Esophagus squamous epithelium (tissue), 5 donors: ENCODE data around the gene CTNND2. TPM values are rescaled to one million over a fixed set of nuclear protein-coding genes. Genes with fewer than 3 reads are reported as not detected.

Experiments
- DNase-seq: peaks from one replicate; lab custom pipeline; 2025; lab: John Stamatoyannopoulos, UW
- H3K27ac ChIP-seq, 4 donors: fragments of 200-600 bp; sonication (generic); one replicate each; pipeline ENCODE4 v1.5.1; 2016 to 2019; ENCODE audit warnings: mild to moderate bottlenecking in 1 of 4
- H3K27me3 ChIP-seq, 4 donors: fragments of 200-600 bp; sonication (generic); 1 replicate in 3 of 4; 2 replicates in 1 of 4; pipeline versions ENCODE4 v1.5.1 to v1.6.0; 2017 to 2021; ENCODE audit warnings: antibody characterized with exemption in 1 of 4
- H3K36me3 ChIP-seq, 3 donors: fragments of 200-600 bp; sonication (generic); one replicate each; pipeline ENCODE4 v1.5.1; 2016 to 2019
- H3K4me1 ChIP-seq, 3 donors: fragments of 200-600 bp; sonication (generic); one replicate each; pipeline ENCODE4 v1.5.1; 2017 to 2019
- H3K4me3 ChIP-seq, 4 donors: fragments of 200-600 bp; sonication (generic); 1 replicate in 3 of 4; 2 replicates in 1 of 4; pipeline ENCODE4 v1.5.1; 2016 to 2019; ENCODE audit warnings: mild to moderate bottlenecking in 2 of 4, moderate library complexity in 1 of 4
- H3K9me3 ChIP-seq, 3 donors: fragments of 200-600 bp; sonication (generic); one replicate each; pipeline ENCODE4 v1.5.1; 2016 to 2019
- POLR2A ChIP-seq, 4 donors: fragments of 450-650 bp; IDR thresholded peaks; one replicate each; pipeline ENCODE4 v1.6.1; 2017; ENCODE audit warnings: antibody characterized with exemption in 4 of 4, mild to moderate bottlenecking in 4 of 4, moderate library complexity in 3 of 4
- WGBS, 2 donors: methylation state at CpG; one replicate each; pipeline ENCODE4 v1.1.5; 2018; 5-methylcytosine and 5-hydroxymethylcytosine counted together
- intact Hi-C: fragments of 100-400 bp; cut with DNase I; formaldehyde crosslinking; loops from one replicate; pipeline ENCODE4 v1.15.0; 2022
- total RNA-seq, 4 donors: library from RNA; depleted of rRNA; stranded (reverse); fragments of >200 nt; gene quantifications; one replicate each; pipeline ENCODE4 v1.1.0, GENCODE V29; 2016
- TF ChIP-seq, protein P1 (sequence below), 6 experiments: fragments of 450-650 bp in 4 of 6; fragments of 200-600 bp in 2 of 6; sonication (generic) in 2 of 6; IDR thresholded peaks; one replicate each; pipeline ENCODE4 v1.5.1; 2016 to 2019; ENCODE audit warnings: antibody characterized with exemption in 6 of 6, mild to moderate bottlenecking in 4 of 6, moderate library complexity in 4 of 6
- donor health status: DM: yes; HTN: yes; CAD: no.

CTNND2 gene
- total RNA-seq, 4 donors from 2014 or later = 0.38 to 0.50 TPM; not detected in 2

DNA sequence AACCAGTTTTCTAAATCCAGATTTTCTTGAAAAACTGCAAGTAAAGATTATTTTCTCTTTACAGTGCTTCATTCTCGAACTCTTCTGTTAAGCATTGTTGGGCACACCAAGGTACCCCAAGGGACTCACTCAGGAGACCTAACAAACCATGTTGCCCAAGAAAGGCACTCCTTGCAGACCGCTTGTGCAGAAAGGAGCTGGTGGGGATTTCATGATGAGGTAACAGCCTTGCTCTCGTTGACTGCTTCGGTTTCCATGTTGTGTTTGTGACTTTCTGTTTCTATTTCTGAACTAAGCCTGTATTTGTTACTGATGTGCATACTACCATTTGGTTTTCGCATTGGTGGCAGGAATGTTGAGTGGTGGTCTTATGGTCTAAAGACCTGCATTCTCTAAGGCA, 876.6 kb downstream of the CTNND2 start:
- DNase-seq = no peak
- Histone ChIP-seq H3K9me3 (peaks cover 0 to 7% (median 0%) of the 10 kb centered on the region in 3 donors), H3K4me1 (no peaks in the 10 kb centered on the region), H3K36me3 (no peaks in the 10 kb centered on the region), H3K4me3 (no peak overlapping the region), H3K27ac (no peak overlapping the region), H3K27me3 (no peaks in the 10 kb centered on the region)
- intact Hi-C loops = no loop called here
- no peak for TF ChIP-seq POLR2A (IDR thresholded peaks at IDR 0.05)
- TF ChIP-seq, protein P1, sequence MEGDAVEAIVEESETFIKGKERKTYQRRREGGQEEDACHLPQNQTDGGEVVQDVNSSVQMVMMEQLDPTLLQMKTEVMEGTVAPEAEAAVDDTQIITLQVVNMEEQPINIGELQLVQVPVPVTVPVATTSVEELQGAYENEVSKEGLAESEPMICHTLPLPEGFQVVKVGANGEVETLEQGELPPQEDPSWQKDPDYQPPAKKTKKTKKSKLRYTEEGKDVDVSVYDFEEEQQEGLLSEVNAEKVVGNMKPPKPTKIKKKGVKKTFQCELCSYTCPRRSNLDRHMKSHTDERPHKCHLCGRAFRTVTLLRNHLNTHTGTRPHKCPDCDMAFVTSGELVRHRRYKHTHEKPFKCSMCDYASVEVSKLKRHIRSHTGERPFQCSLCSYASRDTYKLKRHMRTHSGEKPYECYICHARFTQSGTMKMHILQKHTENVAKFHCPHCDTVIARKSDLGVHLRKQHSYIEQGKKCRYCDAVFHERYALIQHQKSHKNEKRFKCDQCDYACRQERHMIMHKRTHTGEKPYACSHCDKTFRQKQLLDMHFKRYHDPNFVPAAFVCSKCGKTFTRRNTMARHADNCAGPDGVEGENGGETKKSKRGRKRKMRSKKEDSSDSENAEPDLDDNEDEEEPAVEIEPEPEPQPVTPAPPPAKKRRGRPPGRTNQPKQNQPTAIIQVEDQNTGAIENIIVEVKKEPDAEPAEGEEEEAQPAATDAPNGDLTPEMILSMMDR (IDR thresholded peaks at IDR 0.05) = no peak
- 70 to 90% methylated on average over 4 to 5 of the region's 5 CpGs for WGBS, 2 donors

DNA sequence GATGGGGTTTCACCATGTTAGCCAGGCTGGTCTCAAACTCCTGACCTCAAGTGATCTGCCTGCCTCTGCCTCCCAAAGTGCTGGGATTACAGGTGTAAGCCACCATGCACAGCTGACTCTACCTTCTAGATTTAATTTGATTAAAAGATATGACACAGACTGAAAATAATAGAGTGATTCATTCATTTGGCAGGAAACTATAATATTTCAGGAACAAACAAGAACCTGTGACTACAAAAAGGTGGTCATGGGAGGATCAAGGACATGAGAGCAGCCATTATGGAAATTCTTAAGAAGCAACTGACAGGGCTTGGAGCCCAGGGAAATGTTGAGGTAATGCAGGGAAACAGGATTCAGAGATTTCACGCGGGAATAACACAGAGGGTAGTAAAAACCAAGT, 877.7 kb downstream of the CTNND2 start:
- TF ChIP-seq POLR2A (IDR thresholded peaks at IDR 0.05) = no peak
- TF ChIP-seq, protein P1 (IDR thresholded peaks at IDR 0.05) = no peak
- DNase-seq = no peak
- no peak overlapping the region for H3K27ac ChIP-seq
- intact Hi-C loops = no loop called here
- H3K9me3 ChIP-seq = peaks cover 0 to 7% (median 0%) of the 10 kb centered on the region in 3 donors
- H3K36me3 ChIP-seq = no peaks in the 10 kb centered on the region
- 87 to 95% methylated on average over 2 of the region's 2 CpGs for WGBS, 2 donors
- H3K27me3 ChIP-seq = no peaks in the 10 kb centered on the region
- no peaks in the 10 kb centered on the region for H3K4me1 ChIP-seq
- no peak overlapping the region for H3K4me3 ChIP-seq

DNA sequence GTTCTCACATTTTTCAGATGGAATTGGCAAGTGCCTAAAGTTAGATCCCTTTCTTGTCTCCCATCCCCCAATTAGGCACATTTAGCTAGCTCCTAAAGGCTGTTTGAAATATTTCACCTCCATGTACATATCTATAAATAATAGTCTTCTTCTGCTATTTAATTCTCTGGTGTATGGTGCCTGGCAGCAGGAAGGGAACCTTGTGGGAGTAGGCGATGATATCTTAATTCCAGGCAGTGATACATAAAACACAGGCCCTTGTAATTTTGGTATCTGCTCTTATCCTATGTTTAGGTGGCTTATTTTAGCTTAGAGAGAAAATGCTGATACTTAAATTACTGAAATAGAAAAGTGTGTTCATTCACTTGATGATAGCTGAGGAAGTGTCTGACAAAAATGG, 880.3 kb downstream of the CTNND2 start:
- no peaks in the 10 kb centered on the region for H3K9me3 ChIP-seq
- no peak overlapping the region for H3K27ac ChIP-seq
- no peak overlapping the region for H3K4me3 ChIP-seq
- intact Hi-C loops = no loop called here
- H3K4me1 ChIP-seq = no peaks in the 10 kb centered on the region
- 22 to 39% methylated on average over 1 of the region's 1 CpG for WGBS, 2 donors
- H3K36me3 ChIP-seq = no peaks in the 10 kb centered on the region
- no peak for DNase-seq
- TF ChIP-seq POLR2A (IDR thresholded peaks at IDR 0.05) = no peak
- TF ChIP-seq, protein P1 (IDR thresholded peaks at IDR 0.05) = no peak
- H3K27me3 ChIP-seq = no peaks in the 10 kb centered on the region

DNA sequence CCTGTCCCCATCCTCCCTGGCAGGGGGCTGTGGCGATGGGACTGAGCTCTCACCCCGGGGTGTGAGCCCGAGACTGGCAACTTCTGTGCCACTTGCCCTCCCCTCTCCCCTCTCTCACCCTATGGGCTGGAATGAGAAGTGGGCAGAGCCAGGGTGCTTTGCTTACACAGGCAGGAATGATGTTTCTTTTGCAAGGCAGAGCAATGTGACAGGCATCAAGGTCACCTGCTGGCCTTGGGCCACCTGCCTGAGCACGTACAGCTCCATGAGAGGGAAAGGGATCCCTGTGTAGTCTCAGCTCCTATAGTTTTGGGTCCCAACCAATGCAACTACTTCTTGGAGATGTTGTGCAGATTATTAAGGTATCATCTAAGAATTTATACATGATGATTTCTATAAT, 890.5 kb downstream of the CTNND2 start:
- intact Hi-C loops = no loop called here
- no peak overlapping the region for H3K27ac ChIP-seq
- TF ChIP-seq POLR2A (IDR thresholded peaks at IDR 0.05) = no peak
- TF ChIP-seq, protein P1 (IDR thresholded peaks at IDR 0.05) = no peak
- WGBS, 2 donors = 71 to 75% methylated on average over 2 to 4 of the region's 4 CpGs
- no peak for DNase-seq
- no peak overlapping the region for H3K4me3 ChIP-seq
- no peaks in the 10 kb centered on the region for H3K36me3 ChIP-seq
- H3K27me3 ChIP-seq = no peaks in the 10 kb centered on the region
- H3K9me3 ChIP-seq = no peaks in the 10 kb centered on the region
- H3K4me1 ChIP-seq = no peaks in the 10 kb centered on the region

DNA sequence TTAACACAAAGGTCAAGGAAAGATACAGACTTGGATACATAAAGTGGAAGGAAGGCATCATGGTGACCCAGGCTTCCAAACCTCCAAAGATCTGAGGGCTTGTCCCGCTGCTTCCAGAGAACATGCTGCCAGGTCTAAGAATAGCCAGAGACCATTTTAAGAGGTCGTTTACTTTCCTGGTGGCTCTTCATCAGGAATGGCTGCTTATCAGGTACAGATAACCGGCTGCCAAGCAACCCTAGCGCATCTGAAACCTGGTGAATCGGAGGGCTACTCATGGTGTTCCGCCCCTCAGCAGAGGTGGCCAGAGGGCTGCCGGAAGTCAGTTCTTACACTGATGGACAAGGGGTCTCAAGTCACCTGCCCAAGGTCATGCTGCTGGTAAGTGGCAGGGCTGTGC, 892.0 kb downstream of the CTNND2 start:
- Histone ChIP-seq H3K4me3 (no peak overlapping the region), H3K36me3 (no peaks in the 10 kb centered on the region), H3K4me1 (no peaks in the 10 kb centered on the region), H3K27ac (no peak overlapping the region), H3K9me3 (no peaks in the 10 kb centered on the region), H3K27me3 (no peaks in the 10 kb centered on the region)
- WGBS, 2 donors = 68 to 84% methylated on average over 5 to 6 of the region's 7 CpGs
- intact Hi-C loops = no loop called here
- no peak for TF ChIP-seq POLR2A (IDR thresholded peaks at IDR 0.05)
- TF ChIP-seq, protein P1 (IDR thresholded peaks at IDR 0.05) = no peak
- DNase-seq = no peak
